Measurements from ENCODE around the gene SNRNP35.

The SNRNP35 gene

GRCh38 chr12:123441523-123442164 is 16.3 kb upstream of the SNRNP35 start:
- Histone ChIP-seq H2AFZ (ENCODE audit: low read depth, low read length) (no peak overlapping the region; the same call in 1 of the 2 replicates), H3K9ac (ENCODE audit: low read depth, low read length) (no peak overlapping the region), H3K27me3 (ENCODE audit: insufficient read depth, low read length, poor library complexity) (no peaks in the 10 kb centered on the region), H4K20me1 (ENCODE audit: insufficient read depth, low read length) (no peaks in the 10 kb centered on the region), H3K79me2 (ENCODE audit: insufficient read depth, low read length) (peaks cover 5% of the 10 kb centered on the region), H3K9me3 (ENCODE audit: insufficient read depth, low read length, severe bottlenecking) (no peaks in the 10 kb centered on the region), H3K4me3 (ENCODE audit: low read depth in 1 of 2, low read length in 2 of 2) (no peak overlapping the region), H3K4me1 (ENCODE audit: insufficient read depth, low read length) (peaks cover 11% of the 10 kb centered on the region), H3K27ac (ENCODE audit: low read length) (no peak overlapping the region), H3K4me2 (ENCODE audit: insufficient read depth, low read length) (no peak overlapping the region), H3K36me3 (ENCODE audit: insufficient read depth, low read length) (no peaks in the 10 kb centered on the region)
- no peak for TF ChIP-seq CTCF (IDR thresholded peaks at IDR 0.05; ENCODE audit: borderline replicate concordance, extremely low read depth, low read length, poor library complexity, severe bottlenecking)
- no peak for TF ChIP-seq EZH2 (IDR thresholded peaks at IDR 0.05; ENCODE audit: borderline replicate concordance, low read depth, low read length, severe bottlenecking)
- ATAC-seq (ENCODE audit: insufficient read depth, low read depth) (no peak), DNase-seq (no peak)

DNA sequence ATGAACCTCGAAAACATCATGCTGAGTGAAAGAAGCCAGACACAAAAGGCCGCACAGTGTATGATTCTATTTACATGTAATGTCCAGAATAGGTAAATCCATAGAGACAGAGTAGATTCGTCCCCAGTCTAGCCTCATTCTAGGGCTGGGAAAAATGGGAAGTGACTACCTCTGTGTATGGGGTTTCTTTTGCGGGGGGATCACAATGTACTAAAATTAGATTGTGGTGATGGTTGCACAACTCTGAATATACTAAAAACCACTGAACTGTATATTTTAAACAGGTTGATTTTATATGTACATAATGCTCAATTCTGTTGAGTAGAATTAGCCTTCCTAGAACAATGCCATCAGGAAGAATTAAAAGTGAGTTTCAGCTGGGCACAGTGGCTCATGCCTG is 15.2 kb upstream of the SNRNP35 start:
- H3K36me3 ChIP-seq (ENCODE audit: insufficient read depth, low read length): no peaks in the 10 kb centered on the region
- ATAC-seq (ENCODE audit: insufficient read depth, low read depth) (no peak), DNase-seq (no peak)
- TF ChIP-seq EZH2 (IDR thresholded peaks at IDR 0.05; ENCODE audit: borderline replicate concordance, low read depth, low read length, severe bottlenecking): no peak
- no peak overlapping the region for H3K4me2 ChIP-seq (ENCODE audit: insufficient read depth, low read length)
- no peaks in the 10 kb centered on the region for H3K9me3 ChIP-seq (ENCODE audit: insufficient read depth, low read length, severe bottlenecking)
- H3K4me1 ChIP-seq (ENCODE audit: insufficient read depth, low read length): peaks cover 1% of the 10 kb centered on the region
- no peak overlapping the region for H2AFZ ChIP-seq (ENCODE audit: low read depth, low read length)
- H4K20me1 ChIP-seq (ENCODE audit: insufficient read depth, low read length): no peaks in the 10 kb centered on the region
- H3K9ac ChIP-seq (ENCODE audit: low read depth, low read length): no peak overlapping the region
- no peak overlapping the region for H3K4me3 ChIP-seq (ENCODE audit: low read depth in 1 of 2, low read length in 2 of 2)
- H3K27ac ChIP-seq (ENCODE audit: low read length): no peak overlapping the region
- H3K27me3 ChIP-seq (ENCODE audit: insufficient read depth, low read length, poor library complexity): no peaks in the 10 kb centered on the region
- no peaks in the 10 kb centered on the region for H3K79me2 ChIP-seq (ENCODE audit: insufficient read depth, low read length)

DNA sequence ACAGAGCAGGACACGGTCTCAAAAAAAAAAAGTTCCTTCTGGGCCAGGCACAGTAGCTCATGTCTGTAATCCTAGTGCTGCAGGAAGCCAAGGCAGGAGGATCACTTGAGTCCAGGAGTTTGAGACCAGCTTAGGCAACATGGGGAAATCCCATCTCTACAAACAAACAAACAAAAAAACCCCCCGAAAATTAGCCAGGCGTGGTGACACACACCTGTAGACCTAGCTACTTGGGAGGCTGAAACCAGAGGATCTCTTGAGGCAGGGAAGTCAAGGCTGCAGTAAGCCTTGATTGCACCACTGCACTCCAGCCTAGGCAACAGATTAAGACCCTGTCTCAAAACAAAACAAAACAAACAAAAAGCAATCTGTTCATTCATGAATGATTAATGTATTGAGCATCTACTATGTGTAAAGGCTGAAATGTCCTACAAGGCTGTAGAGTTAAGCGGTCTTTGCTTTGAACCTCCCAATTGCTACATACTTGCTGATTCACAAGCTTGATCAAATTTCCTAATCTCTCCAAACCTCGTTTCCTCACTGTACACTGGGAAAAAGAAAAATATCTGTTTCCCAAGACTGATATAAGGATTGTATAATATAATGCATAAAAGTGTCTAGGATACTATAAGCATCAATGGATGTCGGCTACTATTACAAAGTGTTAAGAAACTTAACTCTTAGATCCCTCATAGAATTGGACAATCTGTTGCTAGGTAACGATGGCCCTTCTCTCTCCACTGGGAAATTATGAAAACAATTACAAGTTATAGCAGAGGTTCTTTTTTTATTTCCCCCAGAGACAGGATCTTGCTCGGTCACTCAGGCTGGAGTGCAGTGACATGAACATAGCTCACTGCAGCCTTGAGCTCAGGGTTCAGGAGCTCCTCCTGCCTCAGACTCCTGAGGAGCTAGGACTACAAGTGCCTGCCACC is 13.6 kb upstream of the SNRNP35 start:
- Histone ChIP-seq H4K20me1 (ENCODE audit: insufficient read depth, low read length) (no peaks in the 10 kb centered on the region), H3K4me2 (ENCODE audit: insufficient read depth, low read length) (no peak overlapping the region), H3K4me1 (ENCODE audit: insufficient read depth, low read length) (no peaks in the 10 kb centered on the region), H3K36me3 (ENCODE audit: insufficient read depth, low read length) (no peaks in the 10 kb centered on the region), H3K9ac (ENCODE audit: low read depth, low read length) (no peak overlapping the region), H3K79me2 (ENCODE audit: insufficient read depth, low read length) (no peaks in the 10 kb centered on the region), H3K27ac (ENCODE audit: low read length) (no peak overlapping the region), H2AFZ (ENCODE audit: low read depth, low read length) (no peak overlapping the region), H3K9me3 (ENCODE audit: insufficient read depth, low read length, severe bottlenecking) (no peaks in the 10 kb centered on the region), H3K27me3 (ENCODE audit: insufficient read depth, low read length, poor library complexity) (no peaks in the 10 kb centered on the region), H3K4me3 (ENCODE audit: low read depth in 1 of 2, low read length in 2 of 2) (no peak overlapping the region)
- ATAC-seq (ENCODE audit: insufficient read depth, low read depth) (no peak), DNase-seq (no peak)
- TF ChIP-seq EZH2 (IDR thresholded peaks at IDR 0.05; ENCODE audit: borderline replicate concordance, low read depth, low read length, severe bottlenecking): no peak
- no peak for TF ChIP-seq CTCF (IDR thresholded peaks at IDR 0.05; ENCODE audit: borderline replicate concordance, extremely low read depth, low read length, poor library complexity, severe bottlenecking)

Data from DND-41 (cell line).